Caki2 (cell line): ENCODE results near the gene P2RY14. TPM values are rescaled to one million over a fixed set of nuclear protein-coding genes. Genes with fewer than 3 reads are reported as not detected.
A peak's percentile ranks its signal among the peaks of the same experiment; 100 is the strongest.

ENCODE experiments used
- DNase-seq: peaks from one replicate; pipeline ENCODE4 v3.0.0-alpha.2; 2015; ENCODE audit warnings: low read depth
- in situ Hi-C: cut with HindIII; loops from 2 replicates; pipeline ENCODE4 v1.10.0; 2016; ENCODE audit warnings: low sequenced_read_pairs, low pct_unique_long_range_greater_than_20kb, mixed read lengths
- total RNA-seq: library from RNA; depleted of rRNA; stranded (reverse); fragments of >200 nt; shearing (Covaris generic); gene quantifications from 2 replicates; pipeline ENCODE4 v1.2.3, GENCODE V29; 2014; ENCODE audit warnings: low replicate concordance

P2RY14 gene
- total RNA-seq, 1 experiment from 2014 or later, result not detected

DNA sequence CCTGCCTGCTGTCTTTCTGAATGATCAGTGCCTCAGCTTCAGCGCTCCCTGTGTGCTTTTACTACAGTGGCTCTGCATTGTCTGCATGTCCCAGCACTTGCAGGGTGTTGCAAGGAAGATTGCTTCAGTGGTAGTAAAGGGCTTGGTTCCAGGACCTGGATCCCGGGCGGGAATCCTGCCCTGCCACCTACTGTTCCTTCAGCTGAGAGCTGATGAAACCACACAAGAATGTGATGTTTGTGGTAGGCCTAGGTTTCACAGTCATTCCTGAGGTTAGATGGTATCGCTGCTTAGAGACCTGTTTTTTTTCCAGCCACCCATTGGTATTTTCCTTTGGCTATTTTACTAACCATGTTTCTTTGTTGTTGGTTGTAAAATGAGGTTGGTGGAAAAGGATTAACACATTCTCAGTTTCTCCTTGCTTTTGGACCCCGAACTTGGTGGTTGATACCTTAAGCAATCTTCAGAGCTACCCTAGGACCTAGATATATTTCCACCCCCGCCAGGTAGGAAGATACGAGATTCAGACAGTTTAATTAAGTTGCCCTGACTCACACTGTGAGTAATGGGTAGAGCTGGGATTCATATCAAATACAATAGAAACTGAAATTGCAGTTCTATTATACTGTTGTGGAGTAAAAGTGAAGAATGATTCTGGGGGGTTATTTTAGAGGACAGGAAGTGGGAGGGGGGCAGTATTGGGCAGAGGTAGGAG lies 26.9 kb upstream of the P2RY14 start:
- peak; percentile 92 for DNase-seq
- in situ Hi-C loops, result no loop called here

DNA sequence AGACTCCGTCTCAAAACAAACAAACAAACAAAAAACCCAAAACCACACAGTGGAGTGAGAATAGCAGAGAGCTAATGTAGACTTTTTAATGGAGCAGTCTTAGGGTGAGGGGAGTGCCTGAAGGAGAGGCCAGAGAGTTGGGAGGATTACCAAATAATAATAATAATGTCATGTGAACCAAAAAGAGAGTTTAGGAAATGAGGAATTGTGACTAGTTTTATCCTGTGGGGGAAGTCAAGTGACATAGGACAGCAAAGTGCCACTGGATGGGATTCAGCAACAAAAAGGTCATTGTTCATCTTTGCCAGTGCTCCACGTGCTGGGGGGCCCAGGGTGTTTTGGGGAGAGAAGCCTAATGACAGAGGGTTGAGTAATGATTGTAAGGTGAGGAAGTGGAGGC lies 25.4 kb upstream of the P2RY14 start:
- no peak for DNase-seq
- in situ Hi-C loops, result no loop called here

DNA sequence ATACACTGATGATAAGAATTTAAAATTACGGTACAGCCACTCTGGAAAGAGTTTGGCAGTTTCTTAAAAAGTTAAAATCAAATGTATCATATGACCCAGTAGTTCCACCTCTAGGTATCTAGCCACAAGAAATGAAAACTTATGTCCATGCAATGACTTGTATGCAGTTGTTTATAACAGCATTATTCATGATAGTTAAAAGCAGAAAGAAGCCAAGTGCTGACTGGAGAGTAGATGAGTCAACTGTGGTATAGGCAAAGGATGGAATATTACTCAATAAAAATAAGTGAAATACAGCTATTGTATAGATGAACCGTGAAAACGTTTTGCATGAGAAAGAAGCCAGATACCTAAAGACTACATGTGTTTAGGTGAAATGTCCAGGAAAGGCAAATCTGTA lies 23.4 kb upstream of the P2RY14 start:
- DNase-seq, result no peak
- in situ Hi-C loops, result no loop called here

DNA sequence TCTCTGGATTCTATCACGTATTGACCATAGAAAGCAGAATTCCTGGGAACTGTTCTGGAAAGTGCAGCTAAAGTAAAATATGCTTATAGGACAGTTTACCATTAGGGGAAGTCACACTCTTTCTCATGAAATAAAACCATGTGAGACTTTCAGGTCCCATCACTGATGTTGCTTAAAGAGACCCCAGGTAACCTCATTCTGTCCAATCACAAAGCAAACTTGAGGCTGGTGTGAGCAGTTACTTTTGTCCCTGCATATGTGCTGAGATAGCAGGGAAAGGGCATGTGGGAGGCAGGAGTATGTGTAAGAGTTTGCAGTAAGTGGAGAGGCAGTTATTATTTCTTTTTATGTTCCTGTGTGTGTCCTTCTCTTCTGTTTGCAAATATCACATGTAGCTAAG lies 22.2 kb upstream of the P2RY14 start:
- no peak for DNase-seq
- in situ Hi-C loops, result no loop called here

DNA sequence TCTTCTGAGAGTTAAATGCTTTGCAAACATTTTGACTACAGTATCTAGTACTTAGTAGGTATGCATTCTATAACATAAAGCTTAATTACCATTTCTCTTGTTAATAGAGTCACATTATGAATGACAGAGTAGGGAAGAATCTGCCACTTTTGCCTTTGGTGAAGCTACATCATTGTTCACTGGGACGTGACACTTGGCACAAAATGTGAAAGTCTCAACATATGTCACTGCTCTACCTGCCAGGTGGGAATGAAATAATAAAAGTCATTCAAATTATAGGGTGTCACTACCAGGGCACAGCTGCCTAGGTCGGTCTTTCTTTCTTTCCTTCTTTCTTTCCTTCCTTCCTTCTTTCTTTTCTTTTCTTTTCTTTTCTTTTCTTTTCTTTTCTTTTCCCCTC lies 20.7 kb upstream of the P2RY14 start:
- DNase-seq, result no peak
- in situ Hi-C loops, result no loop called here

DNA sequence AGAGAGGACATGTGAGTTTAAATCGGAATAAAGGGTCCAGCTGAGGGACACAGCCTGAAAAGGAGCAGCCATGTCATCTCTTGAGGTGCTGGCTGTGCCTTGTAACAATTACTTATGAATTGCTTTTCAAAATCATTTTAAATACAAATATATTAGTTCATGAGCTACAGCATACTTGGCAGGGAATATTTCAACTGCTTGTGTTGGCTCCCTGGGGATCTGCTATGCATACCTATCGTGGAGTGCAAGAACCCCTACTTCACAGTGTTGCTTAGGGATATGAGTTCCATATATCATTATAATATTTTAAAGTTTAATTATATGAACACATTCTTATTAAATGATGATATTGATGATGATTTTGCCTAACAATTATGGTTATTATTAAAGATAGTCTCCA lies 19.1 kb upstream of the P2RY14 start:
- DNase-seq, result no peak
- in situ Hi-C loops, result no loop called here

DNA sequence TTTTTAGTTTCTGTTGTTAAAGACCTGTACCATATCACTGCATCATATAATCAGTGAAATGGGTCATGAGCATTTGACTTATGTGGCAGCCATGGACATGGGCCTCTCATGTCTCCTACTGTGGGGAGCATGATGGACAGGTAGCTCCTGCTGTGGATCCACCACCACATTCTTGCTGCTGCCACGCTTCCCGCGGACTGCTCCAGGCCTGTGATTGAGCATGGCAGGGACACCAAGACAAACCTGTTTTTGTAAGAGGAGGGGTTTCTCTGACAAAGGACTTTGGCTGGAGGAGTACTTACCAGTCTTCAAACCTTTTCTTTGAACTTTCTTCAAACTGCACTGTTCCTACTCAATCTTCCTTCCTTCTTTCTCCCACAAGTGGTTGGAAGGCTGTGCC lies 17.9 kb upstream of the P2RY14 start:
- no peak for DNase-seq
- in situ Hi-C loops, result no loop called here

DNA sequence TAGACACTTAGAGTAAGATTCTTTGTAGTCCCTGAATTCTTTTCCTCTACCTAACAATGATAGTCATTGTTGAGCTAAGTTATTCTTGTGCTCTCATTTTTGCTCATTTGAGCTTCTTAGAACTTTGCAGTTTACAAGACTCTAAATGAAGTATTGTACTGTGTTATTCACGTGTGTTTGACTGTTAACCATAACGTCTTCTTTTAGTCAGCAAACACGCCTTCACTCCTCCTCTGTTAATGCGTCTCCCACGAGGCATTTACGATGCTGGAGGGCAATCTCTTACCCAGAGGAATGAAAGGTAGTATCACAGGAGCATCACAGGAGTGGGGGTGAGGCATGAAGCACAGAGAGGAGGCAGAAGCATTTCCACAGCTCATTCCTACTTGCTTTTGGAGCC lies 14.8 kb upstream of the P2RY14 start:
- DNase-seq, result no peak
- in situ Hi-C loops, result no loop called here

DNA sequence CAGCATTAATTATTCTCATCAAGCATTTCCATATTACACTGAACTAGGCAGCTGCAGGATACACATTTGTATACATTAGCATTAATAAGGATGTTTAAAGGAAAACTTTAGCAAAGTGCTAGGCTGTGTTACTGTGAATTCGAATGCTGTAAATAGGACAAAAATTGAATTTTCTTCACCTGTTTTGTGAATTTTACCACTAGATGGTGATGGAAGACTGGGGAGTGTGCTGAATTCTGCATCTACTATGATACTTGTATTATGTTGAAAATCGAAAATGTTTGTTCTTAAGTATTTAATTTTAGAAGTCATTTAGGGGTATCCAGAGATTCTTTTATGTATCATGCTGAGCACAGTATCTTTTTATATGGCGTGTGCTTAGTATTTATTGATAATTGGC lies 12.3 kb upstream of the P2RY14 start:
- no peak for DNase-seq
- in situ Hi-C loops, result no loop called here

DNA sequence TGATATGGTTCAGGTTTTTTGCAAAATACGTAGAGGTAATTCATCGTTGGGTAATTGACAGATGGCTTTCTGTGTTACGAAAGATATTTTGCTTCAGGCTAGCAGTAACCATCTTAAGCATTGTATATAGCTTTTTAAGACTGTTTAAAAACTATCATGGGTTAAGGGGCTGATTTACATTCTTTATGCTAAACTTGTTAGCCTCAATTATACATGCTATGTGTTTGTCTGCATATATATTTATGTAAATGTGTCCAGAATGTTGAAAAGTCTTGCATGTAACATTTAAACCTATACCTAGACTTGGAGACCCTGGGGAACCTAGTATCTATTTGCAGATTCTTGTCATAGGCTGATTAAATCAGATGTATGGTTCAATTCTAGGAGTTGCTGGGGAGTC lies 11.1 kb upstream of the P2RY14 start:
- in situ Hi-C loops, result no loop called here
- DNase-seq, result no peak

DNA sequence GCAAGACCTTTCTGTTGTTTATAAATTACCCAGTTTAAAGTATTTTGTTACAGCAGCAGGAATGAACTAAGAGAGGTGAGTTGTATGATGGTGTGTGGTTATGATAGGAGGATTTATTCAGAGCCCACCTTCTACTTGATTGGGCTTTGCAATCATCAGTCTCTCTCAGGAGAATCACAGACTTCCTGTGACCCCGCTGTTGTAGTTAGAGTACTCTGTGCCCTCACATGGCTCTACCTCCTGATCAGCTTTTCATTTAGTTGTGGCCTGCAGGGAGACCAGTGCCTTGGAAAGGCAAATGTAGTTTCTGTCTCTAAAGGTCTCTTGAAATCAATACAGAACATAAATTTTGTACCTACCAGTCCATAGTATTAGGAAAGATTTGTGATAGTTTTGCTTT lies 7.6 kb upstream of the P2RY14 start:
- DNase-seq, result no peak
- in situ Hi-C loops, result no loop called here

DNA sequence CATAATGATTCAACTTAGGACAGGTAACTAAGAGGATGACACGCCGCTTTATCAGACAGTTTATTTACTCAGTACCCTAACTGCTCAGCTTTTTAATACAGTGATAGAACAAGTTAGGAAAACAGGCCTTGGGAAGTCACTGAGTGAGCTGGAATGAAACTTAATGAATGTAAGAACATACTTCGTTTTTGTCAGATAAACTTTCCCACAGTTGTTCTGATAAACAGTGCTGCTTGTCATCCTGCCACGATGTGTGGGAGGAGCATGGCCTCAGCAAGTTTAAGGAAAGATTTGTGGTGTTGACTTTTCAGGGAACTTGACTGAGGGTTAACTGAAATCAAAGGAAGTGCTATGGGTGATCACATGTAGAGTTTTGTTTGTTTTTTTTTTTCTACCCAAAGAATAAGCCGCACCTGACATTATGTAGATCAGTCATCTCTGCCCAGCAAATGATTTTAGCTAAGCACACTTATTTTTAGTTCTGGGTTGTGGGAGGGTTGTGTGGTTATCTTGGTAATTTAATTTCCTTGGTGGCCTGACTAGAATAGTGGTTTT lies 5.6 kb upstream of the P2RY14 start:
- in situ Hi-C loops, result no loop called here
- peak; percentile 62 for DNase-seq

DNA sequence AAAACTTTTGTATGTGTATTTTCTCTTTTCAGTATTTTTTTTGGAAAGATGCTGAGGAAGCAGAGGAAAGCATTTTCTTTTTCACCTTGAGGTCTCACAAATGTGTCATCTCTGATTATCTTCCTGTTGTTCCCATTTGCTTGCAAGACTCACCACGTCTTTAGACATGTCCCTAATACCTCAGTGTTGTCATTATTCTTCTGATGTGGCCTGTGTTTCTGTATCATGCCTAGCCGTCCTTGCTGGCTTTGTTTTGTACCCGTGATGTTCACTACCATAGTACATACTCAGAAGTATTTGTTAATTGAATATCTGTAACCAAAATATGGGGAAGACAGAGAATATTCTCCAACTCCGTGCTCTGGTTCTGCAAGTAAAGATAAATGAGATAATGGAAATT lies 5.0 kb upstream of the P2RY14 start:
- DNase-seq, result no peak
- in situ Hi-C loops, result no loop called here

DNA sequence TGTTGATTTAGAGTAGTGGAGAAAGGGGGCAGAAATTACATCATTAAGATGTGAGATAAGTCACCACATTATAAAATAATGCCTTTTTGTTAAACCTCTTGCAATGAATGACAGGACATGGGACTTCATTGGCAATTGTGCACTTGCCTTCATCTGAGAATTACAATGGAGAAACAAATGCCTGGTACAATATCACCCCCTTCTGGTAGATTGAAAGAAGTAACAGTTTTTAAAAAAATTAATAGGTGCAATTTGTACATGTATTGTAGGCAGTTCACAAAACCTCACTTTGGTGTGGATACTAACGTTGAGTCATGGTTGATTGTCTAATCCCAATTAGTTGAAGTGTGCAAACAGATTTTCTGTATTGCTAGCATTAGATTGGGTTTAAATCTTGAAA lies 4.6 kb upstream of the P2RY14 start:
- in situ Hi-C loops, result no loop called here
- DNase-seq, result peak; percentile 42

DNA sequence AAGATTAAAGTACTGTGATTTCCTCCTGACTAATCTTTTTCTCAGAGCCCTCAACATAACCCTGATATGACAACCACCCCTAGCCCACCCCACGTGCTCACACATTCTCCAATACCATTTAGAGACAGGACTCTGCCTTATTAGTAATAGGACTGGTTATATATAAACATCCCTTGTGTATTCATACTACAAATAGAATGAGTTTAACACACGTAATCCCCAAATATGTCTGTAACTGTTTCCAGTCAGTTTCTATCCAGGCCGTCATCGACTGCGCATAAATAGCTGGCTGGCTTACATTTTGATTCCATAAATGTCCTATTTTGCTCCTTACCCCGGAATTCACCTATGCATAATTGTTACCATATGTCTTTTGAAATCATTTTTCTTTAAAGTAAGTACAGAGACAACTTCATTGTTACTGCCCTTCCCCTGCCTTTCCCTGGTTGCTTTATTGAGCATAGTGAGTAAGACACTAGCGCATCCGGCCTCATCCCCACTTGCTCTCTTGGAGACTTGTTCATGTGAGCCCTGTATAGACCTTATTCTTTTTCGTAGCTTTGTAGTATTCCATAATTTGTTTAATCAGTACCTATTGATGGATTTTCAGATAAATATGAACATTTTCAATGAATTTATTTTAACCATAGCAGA lies 3.5 kb upstream of the P2RY14 start:
- DNase-seq, result no peak
- in situ Hi-C loops, result no loop called here

DNA sequence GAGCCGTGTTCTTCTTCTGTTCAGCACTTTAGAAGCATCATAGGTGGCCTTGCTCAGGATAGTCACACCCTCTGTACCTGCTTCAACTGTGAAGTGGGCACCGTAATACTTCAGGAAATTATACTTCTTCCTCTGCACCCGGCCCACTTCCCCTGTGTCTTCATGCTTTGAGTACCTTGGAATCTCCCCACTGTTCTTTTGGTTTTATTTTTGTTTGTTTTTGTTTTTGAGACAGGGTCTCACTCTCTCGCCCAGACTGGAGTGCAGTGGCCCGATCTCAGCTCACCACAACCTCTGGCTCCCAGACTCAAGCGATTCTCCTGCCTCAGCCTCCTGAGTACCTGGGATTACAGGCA lies 1.7 kb downstream of the P2RY14 start:
- DNase-seq, result no peak
- in situ Hi-C loops, result no loop called here

DNA sequence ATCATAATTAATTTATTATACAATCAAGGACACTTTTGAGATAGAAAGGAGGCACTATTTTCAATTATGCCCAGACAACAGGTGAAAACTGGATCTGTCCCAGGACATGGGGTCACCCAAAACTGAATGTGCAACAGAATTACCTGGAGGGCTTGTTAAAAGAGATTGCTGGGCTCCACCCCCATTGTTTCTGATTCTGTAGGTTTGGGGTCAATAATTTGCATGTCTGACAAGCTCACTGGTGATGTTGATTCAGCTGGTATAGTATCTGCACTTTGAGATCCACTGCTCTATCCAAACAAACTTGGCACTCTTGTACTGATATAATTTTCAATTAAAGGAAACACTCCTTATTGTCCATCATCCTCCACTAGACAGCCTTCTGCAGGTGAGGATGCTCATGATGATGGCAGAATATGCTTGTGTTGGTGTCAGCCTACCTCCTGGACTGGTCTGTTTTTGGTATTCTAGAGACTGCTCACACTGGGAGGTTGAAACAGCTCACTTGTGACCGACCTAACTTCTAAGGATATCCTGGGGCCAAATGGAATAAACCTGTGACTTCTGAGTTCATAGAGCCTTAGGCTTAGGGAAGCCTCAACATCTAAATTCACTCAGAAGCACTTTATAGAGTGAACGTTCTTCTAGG lies 2.2 kb downstream of the P2RY14 start:
- in situ Hi-C loops, result no loop called here
- no peak for DNase-seq

DNA sequence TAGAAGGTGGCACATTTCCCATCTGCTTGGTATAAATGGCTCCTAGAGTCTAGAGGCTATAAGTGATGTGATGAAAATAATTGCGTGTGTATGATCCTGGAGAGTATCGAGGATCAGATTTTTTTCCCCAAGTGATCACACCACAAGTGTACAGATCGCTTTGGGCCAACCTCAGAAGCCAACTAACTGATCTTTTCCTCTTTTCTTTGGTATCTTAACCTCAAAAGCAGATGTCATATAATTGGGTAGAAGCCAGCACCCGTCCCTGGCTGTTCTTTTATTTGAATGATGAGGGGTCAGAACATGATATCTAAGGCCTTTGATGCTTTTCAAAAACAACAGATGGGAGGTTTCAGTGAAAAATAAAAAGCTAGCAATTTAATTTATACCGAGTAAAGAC lies 3.3 kb downstream of the P2RY14 start:
- in situ Hi-C loops, result no loop called here
- no peak for DNase-seq

DNA sequence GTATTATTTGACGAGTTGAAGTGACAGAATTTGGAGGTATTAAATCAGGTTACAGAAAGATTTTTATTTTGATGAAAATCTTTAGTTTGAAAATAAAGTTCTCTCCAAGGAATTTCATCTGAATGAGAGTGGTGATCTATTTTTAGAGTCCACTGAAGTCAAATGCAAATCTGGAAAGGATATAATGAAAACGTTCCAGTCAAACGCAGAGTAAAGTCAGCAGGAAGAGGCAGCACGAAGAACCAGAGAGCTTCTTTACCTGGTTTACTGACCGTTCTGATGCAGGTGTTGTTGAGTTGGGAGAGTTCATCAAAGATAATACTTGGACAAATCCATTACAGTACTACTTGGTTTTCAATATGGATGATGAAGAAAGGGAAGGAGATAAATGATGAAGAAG lies 8.7 kb downstream of the P2RY14 start:
- no peak for DNase-seq
- in situ Hi-C loops, result no loop called here
